HL-60/S4 (cell line): Measurements from ENCODE around the gene CTTNBP2.
"Not testable (repeated sequence)": the region's sequence is repeated elsewhere in the genome, so short reads cannot be mapped to it uniquely, and the experiment has no call there.

Source experiments
- in situ Hi-C: fragments of 300-500 bp; cut with MboI; formaldehyde crosslinking; loops from 2 replicates; pipeline ENCODE4 v1.14.3; 2022; ENCODE audit warnings: low sequenced_read_pairs

Gene CTTNBP2

DNA sequence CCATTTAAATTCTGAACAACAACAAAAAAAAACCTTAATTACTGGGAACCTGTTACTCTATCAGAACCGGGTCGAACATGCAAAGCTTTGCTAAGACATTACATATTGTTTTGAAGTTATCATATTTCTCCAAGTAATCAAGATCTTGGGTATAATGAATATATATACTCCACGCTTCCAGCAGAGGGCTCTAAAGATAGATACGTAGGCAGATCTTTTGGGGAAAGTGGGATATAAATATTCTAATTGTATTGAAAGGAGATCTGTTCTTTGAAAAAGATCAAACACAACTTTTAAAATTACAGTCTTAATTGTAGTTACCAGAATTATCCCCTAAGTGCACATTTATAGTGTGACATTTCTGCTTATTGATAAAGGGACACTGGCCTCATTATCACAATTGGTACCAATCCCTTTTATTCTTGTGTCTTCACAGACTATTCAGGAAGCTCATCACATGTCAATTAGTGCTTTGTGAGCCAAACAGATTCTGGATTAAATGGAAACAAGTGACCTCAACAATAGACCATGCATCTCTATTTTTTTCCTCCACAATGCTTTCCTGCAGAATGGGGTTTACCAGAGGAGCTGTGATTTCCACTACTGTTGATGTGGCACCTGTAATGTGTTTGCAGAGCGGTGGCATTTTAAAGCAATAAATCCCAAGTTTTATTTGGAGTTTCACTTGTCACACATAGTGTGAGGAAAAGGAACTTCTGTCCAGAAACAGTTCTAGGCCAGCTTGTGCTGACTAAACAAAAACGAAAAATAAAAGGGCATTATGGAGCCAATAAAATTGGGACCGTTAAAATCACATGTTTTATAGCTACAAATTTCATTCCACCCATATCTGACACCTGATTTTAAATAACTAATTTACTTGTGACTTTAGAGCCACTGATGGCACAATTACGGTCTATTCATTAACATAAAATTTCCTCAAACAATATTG, 122.4 kb downstream of the CTTNBP2 start:
- in situ Hi-C loops = no loop called here

DNA sequence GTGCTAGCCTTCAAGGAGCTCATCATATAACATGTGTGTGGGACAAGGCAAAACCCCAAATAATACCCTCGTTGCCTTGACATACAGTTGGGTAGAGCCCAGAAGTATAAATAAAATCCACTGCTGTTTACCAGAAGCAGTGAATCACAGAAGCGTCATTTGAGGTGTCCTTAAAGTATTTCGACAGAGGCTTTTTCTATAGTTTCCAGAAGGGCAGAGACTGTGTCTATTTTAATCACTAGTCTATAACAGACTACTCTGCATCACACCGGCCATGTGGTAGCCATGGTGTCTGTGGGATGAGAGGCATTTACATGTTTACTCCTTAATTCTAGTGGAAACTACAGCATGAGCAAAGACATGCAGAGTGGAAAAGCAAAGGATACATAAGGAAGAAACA, 131.3 kb downstream of the CTTNBP2 start:
- in situ Hi-C loops = no loop called here

DNA sequence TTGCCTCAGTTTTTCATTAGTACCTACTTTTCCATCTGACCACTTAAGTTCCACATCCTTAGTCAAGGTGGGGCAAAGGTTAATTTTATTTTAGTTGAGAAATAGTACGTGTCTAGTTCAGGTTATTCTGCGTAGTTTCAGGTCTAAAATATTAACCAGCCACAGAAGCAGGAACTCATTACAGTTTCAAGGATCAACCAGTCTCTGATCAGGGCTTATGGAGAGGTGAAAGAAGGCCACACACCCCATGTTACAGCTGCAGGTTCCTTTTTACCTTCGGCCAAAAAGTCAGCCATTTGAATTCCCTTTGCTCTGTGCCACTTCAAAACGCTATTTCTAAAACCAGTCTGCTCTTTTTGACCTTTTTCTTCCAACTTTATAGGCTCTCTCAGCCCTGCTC, 134.2 kb downstream of the CTTNBP2 start:
- in situ Hi-C loops = no loop called here

DNA sequence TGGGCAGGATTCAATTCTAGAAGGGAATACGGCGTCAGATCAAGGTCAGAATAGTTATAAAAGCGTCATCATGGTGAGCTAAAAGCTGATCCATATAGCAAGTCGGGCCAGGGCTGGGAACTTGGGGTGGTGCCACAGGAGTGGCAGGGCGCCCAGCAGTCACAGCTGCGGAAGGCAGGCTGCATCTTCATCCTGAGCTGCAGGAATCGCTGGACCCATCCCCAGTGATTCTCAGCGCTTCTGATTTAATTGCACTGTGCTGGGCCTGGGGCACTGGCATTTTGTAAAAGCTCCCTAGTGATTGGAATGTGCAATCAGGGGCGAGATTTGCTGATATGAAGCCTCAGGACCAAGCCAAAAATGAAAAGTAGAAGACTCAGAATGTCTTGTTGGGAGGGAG, 135.3 kb downstream of the CTTNBP2 start:
- in situ Hi-C loops = no loop called here

DNA sequence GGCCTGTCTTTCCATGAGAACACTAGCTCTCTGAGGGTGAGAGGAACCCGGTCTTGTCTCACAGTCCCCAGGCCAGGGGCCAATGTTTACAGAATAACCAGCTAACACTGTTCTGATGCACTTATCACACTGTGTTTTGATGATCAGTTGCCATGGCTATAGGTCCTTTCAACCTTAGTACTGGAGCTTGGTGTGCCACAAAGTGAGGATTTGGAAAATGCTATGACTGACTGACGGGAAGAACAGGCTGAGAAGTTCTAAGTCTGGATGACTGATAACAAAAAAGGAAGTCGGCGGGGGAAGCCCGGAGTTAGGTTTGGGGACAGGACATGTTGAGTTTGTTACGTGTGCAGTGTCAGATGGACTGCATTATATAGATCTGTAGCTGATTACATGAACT, 141.8 kb downstream of the CTTNBP2 start:
- in situ Hi-C loops = no loop called here

DNA sequence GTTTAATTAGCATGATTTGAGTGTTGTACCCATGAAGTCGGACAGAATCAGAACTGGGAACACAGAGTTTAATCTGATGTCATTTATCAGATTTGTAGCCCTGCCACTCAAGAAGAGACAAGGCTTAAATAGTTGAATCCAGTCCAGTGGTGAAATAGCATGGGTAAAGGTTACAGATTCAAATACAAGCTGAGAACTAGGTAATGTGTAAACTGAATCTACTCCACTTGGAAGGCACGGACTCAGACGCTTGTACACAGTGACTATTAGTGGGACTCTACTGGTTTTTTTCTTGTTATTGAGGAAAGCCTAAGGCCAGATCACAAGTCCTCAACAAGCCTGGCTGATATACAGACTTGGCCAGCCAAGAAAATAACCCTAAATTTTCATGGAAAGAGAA, 142.9 kb downstream of the CTTNBP2 start:
- in situ Hi-C loops = no loop called here

DNA sequence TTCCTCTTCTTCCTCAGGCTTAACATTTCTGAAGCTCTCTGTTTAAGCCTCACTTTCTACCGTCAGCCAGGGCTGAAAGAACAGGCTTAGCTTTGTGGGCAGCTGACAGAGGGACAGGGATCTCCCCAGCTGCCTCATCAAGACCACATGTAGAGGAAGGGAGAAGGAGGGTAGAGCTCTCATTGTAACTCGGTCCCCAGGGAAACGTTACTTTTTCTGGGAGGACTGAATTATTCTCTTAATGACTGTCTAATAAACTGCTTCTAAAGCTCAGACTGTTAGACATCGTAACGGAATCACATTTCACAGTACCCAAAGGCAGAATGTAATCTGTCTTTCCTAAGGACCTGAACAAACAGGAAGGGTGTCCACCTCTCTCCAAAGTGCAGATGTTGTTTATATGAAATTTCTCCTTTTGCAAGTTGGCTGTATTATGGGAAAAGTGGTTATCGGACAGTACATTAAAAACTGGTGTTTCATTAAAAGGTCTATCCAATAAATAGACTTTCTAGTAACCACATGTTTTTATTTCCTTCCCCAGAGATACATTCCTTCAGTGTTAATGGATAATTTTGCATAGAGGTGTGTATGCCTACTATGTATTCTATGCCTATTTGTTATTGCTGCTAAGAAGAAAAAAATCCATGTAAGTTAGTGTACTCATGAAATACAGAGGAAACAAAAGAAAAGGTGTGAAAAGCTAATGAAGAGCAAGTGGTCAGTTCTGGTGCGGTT, 144.2 kb downstream of the CTTNBP2 start:
- in situ Hi-C loops = no loop called here

DNA sequence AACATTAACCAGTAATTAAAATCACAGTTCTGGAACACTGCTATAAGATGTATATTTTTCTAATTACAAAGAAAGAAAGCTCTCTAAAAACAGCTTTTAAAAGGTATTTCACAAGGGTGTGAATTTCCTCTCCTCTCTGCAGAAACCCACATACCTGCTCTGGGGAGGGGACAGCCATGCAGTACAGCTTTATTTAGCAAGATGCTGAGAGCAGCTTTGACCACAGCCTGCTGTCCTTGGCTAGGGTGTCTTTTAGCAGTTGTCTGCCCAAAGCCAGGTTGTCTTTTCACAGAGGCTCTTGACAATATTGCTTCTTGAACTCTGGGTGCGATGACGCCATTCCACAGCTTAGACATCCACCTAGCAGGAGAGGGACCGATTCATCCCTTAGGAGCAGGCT, 148.3 kb downstream of the CTTNBP2 start:
- in situ Hi-C loops = no loop called here

DNA sequence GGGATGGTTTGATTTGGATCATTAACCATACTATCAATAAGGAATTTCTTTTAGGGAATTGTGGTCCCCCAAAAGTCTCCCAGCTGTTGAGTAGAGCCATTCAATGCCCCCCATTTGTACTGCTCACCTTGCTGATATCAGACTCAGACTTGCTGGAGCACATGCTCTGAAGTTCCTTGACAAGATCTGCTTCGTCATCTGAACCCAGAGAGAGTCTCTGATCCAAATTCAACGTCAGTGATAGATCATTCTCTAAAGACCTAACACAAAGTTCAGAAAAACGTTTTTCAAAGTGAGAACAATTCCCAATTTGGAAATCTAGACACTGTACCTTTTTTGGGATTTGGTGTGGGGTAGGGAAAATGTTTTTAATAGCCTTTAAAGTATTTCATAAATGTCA, 153.9 kb downstream of the CTTNBP2 start:
- in situ Hi-C loops = no loop called here

DNA sequence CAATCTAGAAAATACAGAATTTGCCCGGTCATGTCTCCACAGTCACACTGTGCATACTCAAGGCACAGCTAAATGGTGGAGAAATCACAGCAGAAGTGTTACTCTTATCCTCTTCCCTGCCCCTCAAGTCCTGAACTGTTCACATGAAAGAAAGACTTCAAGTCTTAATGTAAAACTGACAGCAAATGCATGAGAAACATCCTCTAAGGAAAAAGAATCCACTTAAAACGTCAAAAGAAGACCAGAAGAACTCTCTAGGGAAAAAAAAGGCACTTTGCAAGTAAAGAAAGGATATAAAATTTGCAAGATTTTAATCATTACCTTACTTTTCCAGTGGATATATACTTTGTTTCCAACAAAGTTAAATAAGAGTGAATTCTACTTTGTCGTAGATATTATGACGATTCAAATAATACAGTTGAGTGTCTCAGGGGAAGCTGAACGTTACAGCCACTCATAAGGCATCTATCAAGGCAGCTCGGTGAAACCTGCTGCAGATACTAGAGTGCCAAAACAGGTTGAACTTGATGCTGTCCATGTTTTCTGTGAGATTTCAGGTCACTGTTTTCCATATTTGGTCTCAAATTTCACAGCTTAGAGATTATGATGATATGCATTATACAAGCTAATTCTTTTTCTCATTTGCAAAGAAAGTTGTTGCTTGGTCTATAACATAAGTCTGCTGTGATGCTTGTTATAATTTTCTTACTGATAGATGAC, 155.0 kb downstream of the CTTNBP2 start:
- in situ Hi-C loops = no loop called here

DNA sequence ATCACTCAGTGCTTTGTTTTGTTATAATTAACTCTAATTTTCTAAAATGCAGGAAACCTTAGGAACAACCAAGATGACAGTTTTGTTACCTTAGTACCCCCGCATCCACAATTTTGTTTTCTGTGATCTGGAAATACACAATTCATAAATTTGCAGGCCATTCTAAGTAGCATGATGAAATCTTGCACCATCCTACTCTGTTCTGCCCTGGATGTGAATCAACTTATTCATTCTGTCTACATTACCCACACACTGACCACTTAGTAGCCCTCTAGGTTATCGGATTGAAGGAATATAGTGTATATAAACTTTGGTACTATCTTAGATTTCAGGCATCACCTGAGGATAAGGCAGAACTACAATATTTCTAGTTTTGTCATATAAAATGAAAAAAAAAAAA, 155.9 kb downstream of the CTTNBP2 start:
- in situ Hi-C loops = no loop called here

DNA sequence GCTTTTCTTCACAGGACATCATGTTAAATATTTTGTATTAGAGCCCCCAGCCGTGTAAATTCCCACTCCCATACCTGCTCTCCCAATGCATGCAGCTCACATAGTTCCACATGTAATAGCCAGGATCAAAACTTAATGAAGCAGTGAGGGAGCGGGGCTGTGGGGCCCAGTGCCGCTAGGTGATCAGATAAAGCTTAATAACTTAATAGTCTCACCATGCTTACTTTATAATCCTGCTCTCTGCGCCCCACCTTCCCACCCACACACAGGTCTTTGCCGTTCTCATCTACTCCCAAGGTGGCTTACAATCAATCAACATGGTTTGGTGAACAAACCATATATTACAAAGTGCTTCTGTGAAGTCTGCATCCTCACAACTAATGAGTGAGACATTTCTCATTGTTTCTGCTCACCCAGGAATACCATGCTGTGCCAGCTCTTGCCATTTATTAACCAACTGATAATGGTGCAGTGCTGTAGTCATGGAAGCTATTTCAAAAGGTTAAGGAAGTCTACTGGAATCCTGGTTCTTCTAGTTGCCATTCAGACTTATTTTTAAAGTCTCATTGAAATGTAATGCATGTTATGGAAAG, 156.4 kb downstream of the CTTNBP2 start:
- in situ Hi-C loops = no loop called here

DNA sequence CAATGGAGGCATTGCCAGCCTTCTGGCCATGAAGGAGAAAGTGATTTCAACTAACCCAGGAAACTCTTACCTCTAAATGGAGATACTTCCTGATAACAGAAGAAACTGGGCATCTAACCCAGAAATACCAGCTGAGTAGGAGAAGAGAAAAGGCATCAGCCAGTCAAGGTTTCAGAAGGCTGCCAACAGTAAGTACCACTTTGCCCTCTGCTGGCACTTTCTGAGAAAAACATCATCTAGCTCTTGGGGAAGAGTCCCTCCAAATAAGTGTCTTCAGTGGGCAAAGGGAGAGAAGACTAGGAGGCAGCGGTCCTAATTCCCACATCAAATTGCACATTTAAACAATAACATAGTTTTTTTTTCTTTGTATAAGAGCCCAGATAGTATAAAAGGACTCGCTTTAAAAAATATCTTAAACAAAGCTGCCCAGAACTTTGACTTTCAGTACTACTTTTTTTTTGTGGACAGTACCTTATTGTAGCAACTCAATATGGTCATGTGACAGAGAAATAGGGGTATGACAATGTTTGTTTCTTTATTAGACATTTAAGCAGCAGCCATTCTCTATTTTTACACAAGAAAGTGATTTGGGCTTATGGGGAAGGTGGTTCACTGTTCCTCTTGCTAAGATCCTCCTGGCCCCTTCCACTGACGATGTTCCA, 157.3 kb downstream of the CTTNBP2 start:
- in situ Hi-C loops = no loop called here

DNA sequence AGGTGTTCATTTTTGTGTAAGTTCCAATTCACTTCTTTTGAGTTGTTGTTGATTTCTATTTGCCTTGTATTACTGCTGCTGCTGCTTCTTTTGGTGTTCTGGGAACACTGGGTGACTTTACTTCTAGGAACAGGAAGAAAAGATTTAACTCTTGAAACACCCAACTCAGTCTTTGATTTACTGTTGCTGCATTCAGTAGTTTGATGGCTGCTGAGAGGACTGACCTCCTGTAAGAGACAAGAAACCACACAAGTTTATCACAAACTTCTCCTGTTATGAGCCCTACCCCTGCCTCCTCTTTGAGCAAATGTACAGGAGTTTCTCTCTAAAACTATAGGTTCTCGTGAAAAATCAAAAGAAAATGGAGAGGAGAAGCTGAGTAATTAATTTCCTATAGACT, 161.7 kb downstream of the CTTNBP2 start:
- in situ Hi-C loops = no loop called here

DNA sequence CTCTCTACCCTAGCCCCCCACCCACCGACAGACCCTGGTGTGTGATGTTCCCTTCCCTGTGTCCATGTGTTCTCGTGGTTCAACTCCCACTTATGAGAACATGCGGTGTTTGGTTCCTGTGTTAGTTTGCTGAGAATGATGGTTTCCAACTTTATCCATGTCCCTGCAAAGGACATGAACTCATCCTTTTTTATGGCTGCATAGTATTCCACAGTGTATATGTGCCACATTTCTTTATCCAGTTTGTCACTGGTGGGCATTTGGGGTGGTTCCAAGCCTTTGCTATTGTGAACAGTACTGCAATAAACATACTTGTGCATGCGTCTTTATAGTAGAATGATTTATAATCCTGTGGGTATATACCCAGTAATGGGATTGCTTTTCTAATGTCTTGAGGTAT, 165.1 kb downstream of the CTTNBP2 start:
- in situ Hi-C loops = not testable (repeated sequence)

DNA sequence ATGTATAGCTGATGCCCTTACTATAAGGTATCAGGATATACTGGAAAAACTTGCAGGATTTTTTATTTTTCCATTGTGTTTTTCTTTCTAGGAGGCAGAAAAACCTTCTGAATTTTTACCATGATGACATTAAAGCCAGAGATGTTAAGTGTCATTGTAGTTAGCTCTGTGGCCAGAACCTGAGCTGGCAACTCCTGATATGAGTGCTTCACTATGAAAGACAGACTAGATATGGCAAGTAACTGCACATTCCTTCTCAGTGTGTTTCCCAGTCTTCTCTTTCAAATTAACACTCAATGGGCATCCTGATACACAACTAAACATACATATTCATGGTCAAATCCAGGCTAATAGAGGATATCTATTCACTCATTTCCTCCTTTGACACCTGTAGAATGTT, 166.2 kb downstream of the CTTNBP2 start:
- in situ Hi-C loops = no loop called here

DNA sequence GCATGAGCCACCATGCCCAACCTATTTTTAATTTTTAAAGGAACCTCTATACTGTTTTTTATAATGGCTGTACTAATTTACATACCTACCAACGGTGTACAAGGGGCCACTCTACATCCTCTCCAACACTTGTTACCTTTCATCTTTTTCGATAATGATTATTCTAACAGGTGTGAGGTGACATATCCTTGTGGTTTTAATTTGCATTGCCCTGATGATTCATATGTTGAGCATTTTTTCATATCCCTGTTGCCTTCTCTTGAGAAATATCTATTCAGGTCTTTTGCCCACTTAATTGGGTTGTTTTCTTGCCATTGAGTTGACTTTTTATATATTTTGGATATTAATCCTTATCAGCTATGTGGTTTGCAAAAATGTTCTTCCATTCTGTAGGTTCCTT, 167.0 kb downstream of the CTTNBP2 start:
- in situ Hi-C loops = no loop called here

DNA sequence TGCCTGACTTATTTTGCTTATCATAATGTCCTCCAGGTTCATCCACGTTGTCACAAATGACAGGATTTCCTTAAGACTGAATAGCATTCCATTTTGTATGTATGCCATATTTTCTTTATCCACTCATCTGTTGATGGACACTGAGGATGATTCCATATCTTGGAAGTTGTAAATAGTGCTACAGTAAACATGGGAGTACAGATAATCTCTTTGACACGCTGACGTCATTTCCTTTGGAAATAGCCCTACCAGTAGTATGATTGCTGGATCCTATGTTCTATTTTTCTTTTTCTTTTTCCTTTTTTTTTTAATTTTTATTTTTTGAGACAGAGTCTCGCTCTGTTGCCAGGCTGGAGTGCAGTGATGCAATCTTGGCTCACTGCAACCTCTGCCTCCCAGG, 167.6 kb downstream of the CTTNBP2 start:
- in situ Hi-C loops = no loop called here

DNA sequence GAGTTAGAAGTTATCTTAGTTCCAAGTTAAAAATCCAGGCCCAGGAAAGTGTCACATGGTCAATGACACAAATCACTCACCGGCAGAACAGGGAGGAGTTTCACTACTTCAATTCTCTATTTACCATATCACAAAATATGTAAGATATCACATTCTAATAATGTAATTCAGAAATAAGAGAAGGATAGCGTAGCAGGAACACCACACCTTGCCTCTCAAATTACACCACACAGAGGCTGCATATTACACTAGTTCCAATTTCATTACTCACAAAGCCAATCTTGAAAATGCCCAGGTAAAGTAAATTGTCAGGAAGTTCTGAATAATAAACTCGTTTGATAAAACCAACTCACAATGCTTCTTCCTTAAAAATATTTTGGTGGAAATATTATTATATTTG, 169.2 kb downstream of the CTTNBP2 start:
- in situ Hi-C loops = no loop called here

DNA sequence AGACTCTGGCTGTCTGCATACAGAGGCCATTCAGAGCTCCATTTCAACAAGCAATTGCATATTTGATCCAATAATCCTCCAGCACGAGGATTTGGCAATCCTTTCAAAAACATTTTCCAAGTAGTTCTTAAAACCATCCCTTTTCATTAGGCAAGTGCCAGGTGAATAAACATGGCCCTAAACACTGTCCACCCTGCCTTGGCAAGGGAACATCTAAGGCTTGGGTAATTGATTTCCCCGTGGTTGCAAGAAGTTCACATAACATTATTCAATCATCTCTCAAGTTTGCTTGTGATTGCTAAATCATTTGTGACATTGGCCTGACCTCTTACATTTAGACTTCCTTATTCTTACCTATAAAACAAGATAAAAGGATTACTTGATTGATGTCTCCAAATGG, 175.2 kb downstream of the CTTNBP2 start:
- in situ Hi-C loops = no loop called here

DNA sequence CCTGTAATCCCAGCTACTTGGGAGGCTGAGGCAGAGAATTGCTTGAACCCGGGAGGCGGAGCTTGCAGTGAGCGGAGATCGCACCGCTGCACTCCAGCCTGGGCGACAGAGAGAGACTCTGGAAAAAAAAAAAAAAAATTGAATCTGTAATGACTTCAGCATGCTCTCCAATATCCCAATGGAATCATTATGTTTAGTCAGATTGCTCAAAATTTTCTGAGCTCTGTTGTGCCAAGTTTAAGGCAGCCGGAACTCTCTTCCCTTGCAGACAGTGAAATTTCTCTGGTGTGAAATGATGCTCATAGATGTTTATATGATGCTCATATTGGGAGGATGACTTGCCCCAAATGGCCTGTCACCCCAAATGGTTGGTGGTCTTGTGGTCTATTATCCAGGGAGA, 180.9 kb downstream of the CTTNBP2 start:
- in situ Hi-C loops = no loop called here
